Activated naive CD8-positive, alpha-beta T cell treated with anti-CD3 and anti-CD28 coated beads, Interleukin-2, amount 10 ng/mL, durations not matched to agents 7 days and 5 days (primary cell): ENCODE results near the gene KMT5C. TPM values are rescaled to one million over a fixed set of nuclear protein-coding genes. Genes with fewer than 3 reads are reported as not detected.
A peak's percentile ranks its signal among the peaks of the same experiment; 100 is the strongest.

ENCODE experiments used
- ATAC-seq: fragments of 150-1000 bp; cut with Tn5 transposase; one replicate; pipeline ENCODE4 v1.10.0; 2021; ENCODE audit warnings: low read depth, moderate library complexity
- POLR2A ChIA-PET: fragments of 350-600 bp; sonication (Branson Sonifier 250); formaldehyde crosslinking; loops from one replicate; lab custom pipeline; 2021; ENCODE audit warnings: antibody characterized with exemption; lab: Charles Lee
- DNase-seq: peaks from one replicate; pipeline ENCODE4 v3.0.0; 2021
- H3K27ac Mint-ChIP-seq: one replicate; pipeline ENCODE4 v1.8.0; 2022; ENCODE audit warnings: mild to moderate bottlenecking, mixed read lengths
- H3K27me3 Mint-ChIP-seq: one replicate; pipeline ENCODE4 v1.8.0; 2022; ENCODE audit warnings: mild to moderate bottlenecking, moderate library complexity, mixed read lengths
- H3K36me3 Mint-ChIP-seq: one replicate; pipeline ENCODE4 v1.8.0; 2021; ENCODE audit warnings: mild to moderate bottlenecking, mixed read lengths
- H3K4me1 Mint-ChIP-seq: one replicate; pipeline ENCODE4 v1.8.0; 2021; ENCODE audit warnings: mixed read lengths
- H3K4me3 Mint-ChIP-seq: one replicate; pipeline ENCODE4 v1.8.0; 2022; ENCODE audit warnings: mild to moderate bottlenecking, moderate library complexity, mixed read lengths
- H3K9me3 Mint-ChIP-seq: one replicate; pipeline ENCODE4 v1.8.0; 2021; ENCODE audit warnings: mixed read lengths
- total RNA-seq, 2 experiments: library from RNA; stranded (reverse); gene quantifications; one replicate each; pipeline ENCODE4 v1.2.3, GENCODE V29; 2021

The KMT5C gene
- total RNA-seq, 2 experiments from 2014 or later = 26.4 to 28.5 TPM

GRCh38 chr19:55391702-55392615 is 52.3 kb downstream of the KMT5C start:
- Mint-ChIP-seq H3K9me3 (no peaks in the 10 kb centered on the region), H3K4me1 (peaks cover 24% of the 10 kb centered on the region), H3K27ac (peak overlapping the region; percentile 22), H3K4me3 (no peak overlapping the region), H3K36me3 (peaks cover 21% of the 10 kb centered on the region), H3K27me3 (no peaks in the 10 kb centered on the region)
- no peak for DNase-seq
- no peak for ATAC-seq
- POLR2A ChIA-PET = interaction anchor here (0.7 to 11.0 kb wide), 2 partner anchors 12 to 112 kb away, joined by 4 to 211 read pairs; partner anchors contain the start of gene UBE2S

GRCh38 chr19:55392820-55393761 is 53.4 kb downstream of the KMT5C start:
- ATAC-seq (no peak), DNase-seq (no peak)
- no peak overlapping the region for H3K4me3 Mint-ChIP-seq
- no peaks in the 10 kb centered on the region for H3K27me3 Mint-ChIP-seq
- peaks cover 16% of the 10 kb centered on the region for H3K4me1 Mint-ChIP-seq
- no peaks in the 10 kb centered on the region for H3K9me3 Mint-ChIP-seq
- H3K27ac Mint-ChIP-seq = no peak overlapping the region
- H3K36me3 Mint-ChIP-seq = peaks cover 10% of the 10 kb centered on the region
- POLR2A ChIA-PET = interaction anchor here (0.5 to 11.0 kb wide), 4 partner anchors 9 to 111 kb away, joined by 3 to 211 read pairs (median 4); partner anchors contain the start of genes TMEM238 and UBE2S

Other genes starting within 250 kb of the KMT5C start
- gene PPP1R12C, start 222.2 kb upstream of the KMT5C start, total RNA-seq = 100 to 1,000 TPM; 147 to 157 TPM
- not detected for gene TNNT1, start 190.7 kb upstream of the KMT5C start, total RNA-seq
- gene TNNI3, start 182.1 kb upstream of the KMT5C start, total RNA-seq = not detected
- under 1 TPM in 1 of 2 experiments, not detected in 1; 0.65 TPM for gene DNAAF3, start 173.3 kb upstream of the KMT5C start, total RNA-seq
- under 1 TPM in 1 of 2 experiments, not detected in 1; 0.39 TPM for gene SYT5, start 159.6 kb upstream of the KMT5C start, total RNA-seq
- not detected for gene PTPRH, start 130.4 kb upstream of the KMT5C start, total RNA-seq
- gene TMEM86B, start 111.1 kb upstream of the KMT5C start, total RNA-seq = 10 to 100 TPM; 18.8 to 19.4 TPM
- 100 to 1,000 TPM; 211 to 226 TPM for gene PPP6R1, start 80.9 kb upstream of the KMT5C start, total RNA-seq
- 10 to 100 TPM; 19.5 to 20.3 TPM for gene HSPBP1, start 59.8 kb upstream of the KMT5C start, total RNA-seq
- 1 to 10 TPM; 9.0 TPM for gene BRSK1, start 55.9 kb upstream of the KMT5C start, total RNA-seq
- gene TMEM150B, start 14.5 kb upstream of the KMT5C start, total RNA-seq = 1 to 10 TPM in 1 of 2 experiments, under 1 TPM in 1; 0.51 to 1.1 TPM
- gene COX6B2, start 14.8 kb downstream of the KMT5C start, total RNA-seq = under 1 TPM in 1 of 2 experiments, not detected in 1; 0.55 TPM
- gene GARIN5B, start 23.4 kb downstream of the KMT5C start, total RNA-seq = not detected
- gene IL11, start 30.6 kb downstream of the KMT5C start, total RNA-seq = under 1 TPM; 0.53 to 0.60 TPM
- not detected for gene TMEM190, start 37.0 kb downstream of the KMT5C start, total RNA-seq
- 10 to 100 TPM; 17.0 to 19.8 TPM for gene TMEM238, start 44.4 kb downstream of the KMT5C start, total RNA-seq
- gene RPL28, start 46.1 kb downstream of the KMT5C start, total RNA-seq = 1,000 to 10,000 TPM; 3,030 to 3,043 TPM
- 100 to 1,000 TPM; 184 to 203 TPM for gene UBE2S, start 67.9 kb downstream of the KMT5C start, total RNA-seq
- not detected for gene SHISA7, start 103.4 kb downstream of the KMT5C start, total RNA-seq
- gene ISOC2, start 121.8 kb downstream of the KMT5C start, total RNA-seq = 10 to 100 TPM; 13.7 to 16.8 TPM
- gene C19orf85, start 124.9 kb downstream of the KMT5C start, total RNA-seq = not detected
- gene ZNF628, start 136.7 kb downstream of the KMT5C start, total RNA-seq = 10 to 100 TPM in 1 of 2 experiments, 1 to 10 TPM in 1; 9.4 to 11.5 TPM
- gene NAT14, start 145.3 kb downstream of the KMT5C start, total RNA-seq = 10 to 100 TPM; 14.5 to 15.0 TPM
- gene SSC5D, start 148.6 kb downstream of the KMT5C start, total RNA-seq = 1 to 10 TPM in 1 of 2 experiments, under 1 TPM in 1; 0.86 to 1.1 TPM
- gene SBK2, start 197.3 kb downstream of the KMT5C start, total RNA-seq = not detected
- gene SBK3, start 205.7 kb downstream of the KMT5C start, total RNA-seq = not detected
- gene ZNF579, start 241.0 kb downstream of the KMT5C start, total RNA-seq = 10 to 100 TPM; 10.1 to 10.4 TPM